ENCODE measurements around the gene RNF212B. TPM values are rescaled to one million over a fixed set of nuclear protein-coding genes. Genes with fewer than 3 reads are reported as not detected.

RNF212B gene
- total and polyA plus RNA-seq, 10 of the 15 experiments (the other 5 are each of a cell fraction or from before 2014, with no cell fraction given), result not detected

GRCh38 chr14:23320584-23321571, 83.1 kb downstream of the RNF212B start, which contains the start of gene PABPN1 (continued):
- TF ChIP-seq PKNOX1 (IDR thresholded peaks at IDR 0.05), result peak; percentile 100
- no peak for TF ChIP-seq TCF12 (IDR thresholded peaks at IDR 0.05; ENCODE audit: low read depth, low read length)
- TF ChIP-seq GATAD2B (conservative IDR thresholded peaks at IDR 0.05; ENCODE audit: low read depth), result no peak
- peak; percentile 53 for TF ChIP-seq CUX1 (IDR thresholded peaks at IDR 0.05; ENCODE audit: insufficient replicate concordance, low read depth, low read length)
- no peak for TF ChIP-seq CEBPB (IDR thresholded peaks at IDR 0.05; ENCODE audit: borderline replicate concordance in 1 of 2, low read depth in 2 of 2, low read length in 2 of 2)
- TF ChIP-seq GABPA (IDR thresholded peaks at IDR 0.05; ENCODE audit: low read depth), result peak; percentile 83
- peak; percentile 87 for TF ChIP-seq MXI1 (IDR thresholded peaks at IDR 0.05; ENCODE audit: low read depth, low read length)
- no peak for TF ChIP-seq RELA (IDR thresholded peaks at IDR 0.05; ENCODE audit: borderline replicate concordance, partially characterized antibody)
- TF ChIP-seq NKRF (conservative IDR thresholded peaks at IDR 0.05), result peak; percentile 59; the same call in 1 of the 2 replicates
- peak; percentile 80; the same call in 1 of the 2 replicates for TF ChIP-seq MTA3 (IDR thresholded peaks at IDR 0.05; ENCODE audit: borderline replicate concordance, low read length)
- peak; percentile 84 for TF ChIP-seq NFYA (IDR thresholded peaks at IDR 0.05; ENCODE audit: borderline replicate concordance, low read depth, low read length)
- TF ChIP-seq SREBF2 (IDR thresholded peaks at IDR 0.05; ENCODE audit: low read length), result no peak
- no peak for TF ChIP-seq EZH2 (IDR thresholded peaks at IDR 0.05; ENCODE audit: borderline replicate concordance, control insufficient read depth, low read depth, low read length)

Measured in GM12878 (cell line).